Calu3 (cell line): ENCODE results near the gene LRP8. TPM values are rescaled to one million over a fixed set of nuclear protein-coding genes. Genes with fewer than 3 reads are reported as not detected.

Experiments
- BruUV-seq: library from RNA; stranded (reverse); fragments of 400-500 nt; replicated peaks from 2 replicates; lab custom pipeline; 2021; lab: Mats Ljungman, UMichigan
- CTCF ChIA-PET: fragments of 300-600 bp; sonication (Branson Sonifier 250); formaldehyde crosslinking; loops from one replicate; lab custom pipeline; 2022; ENCODE audit warnings: antibody characterized with exemption; lab: Charles Lee
- DNase-seq: peaks from one replicate; pipeline ENCODE4 v3.0.0; 2022
- H3K27ac Mint-ChIP-seq: one replicate; pipeline ENCODE4 v1.8.0; 2022; ENCODE audit warnings: mixed read lengths; ENCODE audit not compliant: unreplicated experiment
- H3K27me3 Mint-ChIP-seq: one replicate; pipeline ENCODE4 v1.8.0; 2022; ENCODE audit warnings: mixed read lengths; ENCODE audit not compliant: unreplicated experiment
- H3K36me3 Mint-ChIP-seq: one replicate; pipeline ENCODE4 v1.8.0; 2022; ENCODE audit warnings: mild to moderate bottlenecking, moderate library complexity, mixed read lengths; ENCODE audit not compliant: insufficient read depth, unreplicated experiment
- H3K4me1 Mint-ChIP-seq: one replicate; pipeline ENCODE4 v1.8.0; 2022; ENCODE audit warnings: mild to moderate bottlenecking, low read depth, mixed read lengths; ENCODE audit not compliant: unreplicated experiment
- H3K4me3 Mint-ChIP-seq: one replicate; pipeline ENCODE4 v1.8.0; 2022; ENCODE audit warnings: mild to moderate bottlenecking, low read depth, moderate library complexity, mixed read lengths; ENCODE audit not compliant: unreplicated experiment
- H3K9me3 Mint-ChIP-seq: one replicate; pipeline ENCODE4 v1.8.0; 2022; ENCODE audit warnings: low read depth, mixed read lengths; ENCODE audit not compliant: unreplicated experiment
- CTCF ChIP-seq: fragments of 200-600 bp; IDR thresholded peaks from one replicate; pipeline ENCODE4 v1.8.0; 2022; ENCODE audit warnings: antibody characterized with exemption; ENCODE audit not compliant: unreplicated experiment
- intact Hi-C: fragments of 100-400 bp; cut with micrococcal nuclease; formaldehyde crosslinking; loops from one replicate; pipeline ENCODE4 v1.10.0; 2022; ENCODE audit not compliant: unreplicated experiment
- total RNA-seq: library from RNA; stranded (reverse); gene quantifications from 2 replicates; pipeline ENCODE4 v1.2.3, GENCODE V29; 2022

LRP8 gene
- total RNA-seq, 1 experiment from 2014 or later: 104 TPM

GRCh38 chr1:53276153-53276901 lies 51.5 kb downstream of the LRP8 start:
- no peak overlapping the region for H3K27ac Mint-ChIP-seq
- no peaks in the 10 kb centered on the region for H3K4me1 Mint-ChIP-seq
- CTCF ChIA-PET: no interaction called here
- no peak overlapping the region for H3K4me3 Mint-ChIP-seq
- no peaks in the 10 kb centered on the region for H3K9me3 Mint-ChIP-seq
- peaks cover 20% of the 10 kb centered on the region for H3K36me3 Mint-ChIP-seq
- TF ChIP-seq CTCF: no peak
- no peaks in the 10 kb centered on the region for H3K27me3 Mint-ChIP-seq
- intact Hi-C loops: no loop called here
- BruUV-seq: no TSS peak
- DNase-seq: no peak

GRCh38 chr1:53275566-53275965 lies 52.3 kb downstream of the LRP8 start:
- no peaks in the 10 kb centered on the region for H3K9me3 Mint-ChIP-seq
- intact Hi-C loops: no loop called here
- no TSS peak for BruUV-seq
- CTCF ChIA-PET: no interaction called here
- no peak for TF ChIP-seq CTCF
- no peaks in the 10 kb centered on the region for H3K4me1 Mint-ChIP-seq
- peaks cover 20% of the 10 kb centered on the region for H3K36me3 Mint-ChIP-seq
- H3K27me3 Mint-ChIP-seq: no peaks in the 10 kb centered on the region
- H3K4me3 Mint-ChIP-seq: no peak overlapping the region
- no peak for DNase-seq
- no peak overlapping the region for H3K27ac Mint-ChIP-seq

GRCh38 chr1:53274541-53275185 lies 53.2 kb downstream of the LRP8 start:
- intact Hi-C loops: no loop called here
- Mint-ChIP-seq H3K27me3 (no peaks in the 10 kb centered on the region), H3K36me3 (peaks cover 16% of the 10 kb centered on the region), H3K9me3 (no peaks in the 10 kb centered on the region), H3K27ac (no peak overlapping the region), H3K4me3 (no peak overlapping the region), H3K4me1 (no peaks in the 10 kb centered on the region)
- BruUV-seq: no TSS peak
- CTCF ChIA-PET: interaction anchor here (0.7 kb wide), 1 partner anchor 119 kb away, joined by 3 read pairs; no protein-coding TSS in a partner anchor
- no peak for TF ChIP-seq CTCF
- DNase-seq: no peak

- peaks cover 16% of the 10 kb centered on the region for H3K36me3 Mint-ChIP-seq
- BruUV-seq: no TSS peak
- TF ChIP-seq CTCF: no peak
- H3K27ac Mint-ChIP-seq: no peak overlapping the region
- H3K27me3 Mint-ChIP-seq: no peaks in the 10 kb centered on the region
- H3K4me1 Mint-ChIP-seq: no peaks in the 10 kb centered on the region
- intact Hi-C loops: no loop called here
- H3K4me3 Mint-ChIP-seq: no peak overlapping the region
- no peaks in the 10 kb centered on the region for H3K9me3 Mint-ChIP-seq
- CTCF ChIA-PET: interaction anchor here (0.7 kb wide), 1 partner anchor 119 kb away, joined by 3 read pairs; no protein-coding TSS in a partner anchor
- DNase-seq: no peak
Observed at GRCh38 chr1:53274026-53274425, 53.8 kb downstream of the LRP8 start.
